Measurements from ENCODE around the gene CA5A. TPM values are rescaled to one million over a fixed set of nuclear protein-coding genes. Genes with fewer than 3 reads are reported as not detected.
"Not testable (repeated sequence)": the region's sequence is repeated elsewhere in the genome, so short reads cannot be mapped to it uniquely, and the experiment has no call there.

Gene CA5A
- total and polyA plus RNA-seq, 2 of the 13 experiments (the other 11 are each of a cell fraction or from before 2014, with no cell fraction given) = 66.8 to 106 TPM

DNA sequence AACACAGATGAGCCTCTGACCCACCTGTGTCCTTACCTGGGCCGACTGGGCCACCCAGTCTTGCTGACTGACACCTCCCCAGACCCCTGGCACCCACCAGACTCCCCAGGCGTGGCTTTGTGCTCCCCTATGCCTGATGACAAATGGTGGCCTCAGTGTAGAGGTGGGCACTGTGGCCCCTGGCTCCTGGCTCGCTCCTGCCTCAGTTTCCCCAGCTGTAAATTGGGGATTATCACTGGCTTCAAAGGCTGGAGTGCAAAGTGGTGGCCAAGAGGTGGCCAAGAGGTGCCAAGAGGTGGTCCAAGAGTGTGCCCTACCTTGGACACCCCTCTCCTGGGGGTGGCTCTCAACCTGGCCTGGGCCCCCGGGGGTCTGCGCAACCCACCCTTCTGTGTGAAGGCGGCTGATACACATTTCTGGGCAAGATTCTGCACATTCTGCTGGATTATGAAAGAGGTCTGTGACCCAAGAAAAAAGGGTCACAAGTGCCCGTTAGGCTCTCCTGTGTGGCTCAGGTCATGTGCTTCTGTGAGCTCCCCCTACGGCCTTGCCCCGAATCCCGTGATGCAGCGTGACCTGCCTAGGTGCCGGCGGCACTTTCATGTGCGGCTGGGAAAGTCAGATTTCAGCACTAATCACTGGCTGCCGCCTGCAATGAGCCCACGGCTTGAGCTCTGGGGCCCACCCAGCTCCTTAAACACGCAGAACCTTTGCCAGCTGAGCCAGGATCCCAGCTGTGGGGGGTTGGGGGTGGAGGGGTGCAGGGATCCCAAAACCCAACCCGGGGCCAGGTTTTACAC, 74.8 kb downstream of the CA5A start (continued):
- TF ChIP-seq, protein P1, sequence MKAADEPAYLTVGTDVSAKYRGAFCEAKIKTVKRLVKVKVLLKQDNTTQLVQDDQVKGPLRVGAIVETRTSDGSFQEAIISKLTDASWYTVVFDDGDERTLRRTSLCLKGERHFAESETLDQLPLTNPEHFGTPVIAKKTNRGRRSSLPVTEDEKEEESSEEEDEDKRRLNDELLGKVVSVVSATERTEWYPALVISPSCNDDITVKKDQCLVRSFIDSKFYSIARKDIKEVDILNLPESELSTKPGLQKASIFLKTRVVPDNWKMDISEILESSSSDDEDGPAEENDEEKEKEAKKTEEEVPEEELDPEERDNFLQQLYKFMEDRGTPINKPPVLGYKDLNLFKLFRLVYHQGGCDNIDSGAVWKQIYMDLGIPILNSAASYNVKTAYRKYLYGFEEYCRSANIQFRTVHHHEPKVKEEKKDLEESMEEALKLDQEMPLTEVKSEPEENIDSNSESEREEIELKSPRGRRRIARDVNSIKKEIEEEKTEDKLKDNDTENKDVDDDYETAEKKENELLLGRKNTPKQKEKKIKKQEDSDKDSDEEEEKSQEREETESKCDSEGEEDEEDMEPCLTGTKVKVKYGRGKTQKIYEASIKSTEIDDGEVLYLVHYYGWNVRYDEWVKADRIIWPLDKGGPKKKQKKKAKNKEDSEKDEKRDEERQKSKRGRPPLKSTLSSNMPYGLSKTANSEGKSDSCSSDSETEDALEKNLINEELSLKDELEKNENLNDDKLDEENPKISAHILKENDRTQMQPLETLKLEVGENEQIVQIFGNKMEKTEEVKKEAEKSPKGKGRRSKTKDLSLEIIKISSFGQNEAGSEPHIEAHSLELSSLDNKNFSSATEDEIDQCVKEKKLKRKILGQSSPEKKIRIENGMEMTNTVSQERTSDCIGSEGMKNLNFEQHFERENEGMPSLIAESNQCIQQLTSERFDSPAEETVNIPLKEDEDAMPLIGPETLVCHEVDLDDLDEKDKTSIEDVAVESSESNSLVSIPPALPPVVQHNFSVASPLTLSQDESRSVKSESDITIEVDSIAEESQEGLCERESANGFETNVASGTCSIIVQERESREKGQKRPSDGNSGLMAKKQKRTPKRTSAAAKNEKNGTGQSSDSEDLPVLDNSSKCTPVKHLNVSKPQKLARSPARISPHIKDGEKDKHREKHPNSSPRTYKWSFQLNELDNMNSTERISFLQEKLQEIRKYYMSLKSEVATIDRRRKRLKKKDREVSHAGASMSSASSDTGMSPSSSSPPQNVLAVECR (CRISPR knock-in tag; IDR thresholded peaks at IDR 0.05; ENCODE audit: borderline replicate concordance) = peak; percentile 59; the same call in 1 of the 2 replicates
- TF ChIP-seq NFYC (CRISPR knock-in tag; IDR thresholded peaks at IDR 0.05) (0 out of 2 replicates have a peak, but pooled peaks have one; percentile 29), ZNF292 (CRISPR knock-in tag; IDR thresholded peaks at IDR 0.05; ENCODE audit: borderline replicate concordance, low read depth) (peak; percentile 71), POLR2A (IDR thresholded peaks at IDR 0.05; ENCODE audit: insufficient read depth in 1 of 2, low read depth in 2 of 2, low read length in 2 of 2) (peak in 1 of 2 experiments; percentile 13; a peak in 1 of 4 replicates), FOXP1 (CRISPR knock-in tag; IDR thresholded peaks at IDR 0.05) (peak; percentile 56; the same call in 1 of the 2 replicates), SNAI1 (CRISPR knock-in tag; IDR thresholded peaks at IDR 0.05; ENCODE audit: borderline replicate concordance) (peak; percentile 72; the same call in 1 of the 2 replicates), TCF12 (CRISPR knock-in tag; IDR thresholded peaks at IDR 0.05) (0 out of 2 replicates have a peak, but pooled peaks have one; percentile 2), CEBPB (IDR thresholded peaks at IDR 0.05; ENCODE audit: borderline replicate concordance, low read depth, low read length) (0 out of 2 replicates have a peak, but pooled peaks have one; percentile 33), BORCS8-MEF2B (CRISPR knock-in tag; IDR thresholded peaks at IDR 0.05) (peak; percentile 69; the same call in 1 of the 2 replicates), NR2F1 (CRISPR knock-in tag; IDR thresholded peaks at IDR 0.05) (peak; percentile 85 to 90; a peak in 3 of 4 replicates), ZMYM3 (CRISPR knock-in tag; IDR thresholded peaks at IDR 0.05) (0 out of 2 replicates have a peak, but pooled peaks have one; percentile 15), ZBTB33 (CRISPR knock-in tag; IDR thresholded peaks at IDR 0.05) (peak; percentile 70), SSRP1 (CRISPR knock-in tag; IDR thresholded peaks at IDR 0.05) (peak; percentile 41; the same call in 1 of the 2 replicates), ZNF615 (CRISPR knock-in tag; IDR thresholded peaks at IDR 0.05; ENCODE audit: borderline replicate concordance) (peak; percentile 47; the same call in 1 of the 2 replicates), ZNF75D (CRISPR knock-in tag; IDR thresholded peaks at IDR 0.05; ENCODE audit: borderline replicate concordance) (peak; percentile 38; the same call in 1 of the 2 replicates), SIX4 (CRISPR knock-in tag; IDR thresholded peaks at IDR 0.05) (peak; percentile 69)
- TF ChIP-seq FOXP1, TCF12 (IDR thresholded peaks at IDR 0.05): not testable (repeated sequence)
- TF ChIP-seq, protein P2, sequence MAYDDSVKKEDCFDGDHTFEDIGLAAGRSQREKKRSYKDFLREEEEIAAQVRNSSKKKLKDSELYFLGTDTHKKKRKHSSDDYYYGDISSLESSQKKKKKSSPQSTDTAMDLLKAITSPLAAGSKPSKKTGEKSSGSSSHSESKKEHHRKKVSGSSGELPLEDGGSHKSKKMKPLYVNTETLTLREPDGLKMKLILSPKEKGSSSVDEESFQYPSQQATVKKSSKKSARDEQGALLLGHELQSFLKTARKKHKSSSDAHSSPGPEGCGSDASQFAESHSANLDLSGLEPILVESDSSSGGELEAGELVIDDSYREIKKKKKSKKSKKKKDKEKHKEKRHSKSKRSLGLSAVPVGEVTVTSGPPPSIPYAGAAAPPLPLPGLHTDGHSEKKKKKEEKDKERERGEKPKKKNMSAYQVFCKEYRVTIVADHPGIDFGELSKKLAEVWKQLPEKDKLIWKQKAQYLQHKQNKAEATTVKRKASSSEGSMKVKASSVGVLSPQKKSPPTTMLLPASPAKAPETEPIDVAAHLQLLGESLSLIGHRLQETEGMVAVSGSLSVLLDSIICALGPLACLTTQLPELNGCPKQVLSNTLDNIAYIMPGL (CRISPR knock-in tag; IDR thresholded peaks at IDR 0.05; ENCODE audit: borderline replicate concordance in 1 of 2, low read depth in 1 of 2) = peak in 1 of 2 experiments; percentile 36; a peak in 1 of 4 replicates
